Keratinocyte (primary cell): ENCODE data around the gene MAX.

ENCODE experiments used
- EZH2 ChIP-seq: IDR thresholded peaks from one replicate; pipeline ENCODE4 v1.6.1; 2012; ENCODE audit warnings: inconsistent platforms, mild to moderate bottlenecking, low read length, moderate library complexity
- TF ChIP-seq, protein P1 (sequence below), 3 experiments: IDR thresholded peaks in 1 of 3; conservative IDR thresholded peaks in 1 of 3; optimal IDR thresholded peaks in 1 of 3; 2 replicates in 2 of 3; 3 replicates in 1 of 3; pipeline versions ENCODE3 to v1.5.1; 2011; ENCODE audit warnings: low read length in 3 of 3, mild to moderate bottlenecking in 3 of 3, moderate library complexity in 2 of 3, control low read depth in 1 of 3, inconsistent platforms in 1 of 3; ENCODE audit not compliant: insufficient read depth in 2 of 3; ENCODE audit errors: extremely low read depth in 1 of 3

DNA sequence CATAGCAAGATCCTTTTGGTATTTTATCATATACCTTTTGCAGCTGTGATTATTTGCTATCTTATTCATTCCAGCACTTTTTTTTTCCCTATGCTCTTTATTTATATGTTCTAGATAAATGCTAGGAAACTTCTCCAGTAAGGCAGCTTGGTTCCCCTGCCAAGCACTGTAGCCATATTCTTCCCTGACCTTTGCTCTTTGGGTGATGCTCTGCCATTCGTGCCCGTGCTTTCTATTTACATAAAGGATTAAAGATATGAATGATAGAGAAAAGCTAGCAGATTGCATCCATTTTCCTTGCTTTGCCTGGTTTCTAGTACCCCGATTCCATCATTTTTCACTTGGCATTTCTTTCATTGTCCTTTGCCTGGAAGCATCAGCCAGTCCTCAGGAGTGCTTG, 73.4 kb downstream of the MAX start:
- TF ChIP-seq, protein P1, sequence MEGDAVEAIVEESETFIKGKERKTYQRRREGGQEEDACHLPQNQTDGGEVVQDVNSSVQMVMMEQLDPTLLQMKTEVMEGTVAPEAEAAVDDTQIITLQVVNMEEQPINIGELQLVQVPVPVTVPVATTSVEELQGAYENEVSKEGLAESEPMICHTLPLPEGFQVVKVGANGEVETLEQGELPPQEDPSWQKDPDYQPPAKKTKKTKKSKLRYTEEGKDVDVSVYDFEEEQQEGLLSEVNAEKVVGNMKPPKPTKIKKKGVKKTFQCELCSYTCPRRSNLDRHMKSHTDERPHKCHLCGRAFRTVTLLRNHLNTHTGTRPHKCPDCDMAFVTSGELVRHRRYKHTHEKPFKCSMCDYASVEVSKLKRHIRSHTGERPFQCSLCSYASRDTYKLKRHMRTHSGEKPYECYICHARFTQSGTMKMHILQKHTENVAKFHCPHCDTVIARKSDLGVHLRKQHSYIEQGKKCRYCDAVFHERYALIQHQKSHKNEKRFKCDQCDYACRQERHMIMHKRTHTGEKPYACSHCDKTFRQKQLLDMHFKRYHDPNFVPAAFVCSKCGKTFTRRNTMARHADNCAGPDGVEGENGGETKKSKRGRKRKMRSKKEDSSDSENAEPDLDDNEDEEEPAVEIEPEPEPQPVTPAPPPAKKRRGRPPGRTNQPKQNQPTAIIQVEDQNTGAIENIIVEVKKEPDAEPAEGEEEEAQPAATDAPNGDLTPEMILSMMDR (optimal IDR thresholded peaks at IDR 0.05 in 1 of 3, IDR thresholded peaks at IDR 0.05 in 1 of 3, conservative IDR thresholded peaks at IDR 0.05 in 1 of 3; ENCODE audit: extremely low read depth in 1 of 3, insufficient read depth in 2 of 3, low read length in 3 of 3) = no peak
- TF ChIP-seq EZH2 = no peak
